Midbrain (tissue), 1 donor: ENCODE measurements around the gene PAN2.
"Not testable (repeated sequence)": the region's sequence is repeated elsewhere in the genome, so short reads cannot be mapped to it uniquely, and the experiment has no call there.

ENCODE experiments used
- DNase-seq: peaks from one replicate; lab custom pipeline; 2025; lab: John Stamatoyannopoulos, UW

Gene PAN2

GRCh38 chr12:56347255-56347654 is 13.5 kb upstream of the PAN2 start:
- DNase-seq, result not testable (repeated sequence)

- no peak for DNase-seq
These were observed 12.9 kb upstream of the PAN2 start for GRCh38 chr12:56346675-56347074.

- not testable (repeated sequence) for DNase-seq
These were observed 8.5 kb upstream of the PAN2 start for GRCh38 chr12:56342290-56342689.

GRCh38 chr12:56341616-56342015 is 7.8 kb upstream of the PAN2 start:
- no peak for DNase-seq

GRCh38 chr12:56339158-56339422 is 5.3 kb upstream of the PAN2 start:
- DNase-seq, result no peak

GRCh38 chr12:56338308-56339157 is 4.7 kb upstream of the PAN2 start, which contains the start of gene IL23A:
TSS of gene IL23A (plus strand) at chr12:56338884. CDS start at chr12:56339045, 161 bp downstream.
- no peak for DNase-seq

GRCh38 chr12:56337753-56338251 is 4.0 kb upstream of the PAN2 start:
- no peak for DNase-seq

- DNase-seq, result no peak
These were observed 2.8 kb upstream of the PAN2 start for GRCh38 chr12:56336361-56337167.

GRCh38 chr12:56335527-56335926 is 1.7 kb upstream of the PAN2 start:
- DNase-seq, result not testable (repeated sequence)

GRCh38 chr12:56334490-56334793 is 642 bp upstream of the PAN2 start:
- DNase-seq, result no peak

GRCh38 chr12:56333197-56333678 is 562 bp downstream of the PAN2 start:
- no peak for DNase-seq

GRCh38 chr12:56332512-56333196 is 1.1 kb downstream of the PAN2 start:
- DNase-seq, result no peak

GRCh38 chr12:56330936-56331490 is 2.8 kb downstream of the PAN2 start:
- no peak for DNase-seq

GRCh38 chr12:56326533-56326932 is 7.3 kb downstream of the PAN2 start:
- no peak for DNase-seq

GRCh38 chr12:56326126-56326525 is 7.7 kb downstream of the PAN2 start:
- no peak for DNase-seq

GRCh38 chr12:56324206-56324605 is 9.6 kb downstream of the PAN2 start:
- no peak for DNase-seq

- DNase-seq, result not testable (repeated sequence)
These were observed 12.2 kb downstream of the PAN2 start for GRCh38 chr12:56321610-56322009.

- no peak for DNase-seq
These were observed 12.8 kb downstream of the PAN2 start for GRCh38 chr12:56321027-56321426.

- no peak for DNase-seq
These were observed 16.1 kb downstream of the PAN2 start for GRCh38 chr12:56317675-56318074.

GRCh38 chr12:56315622-56316473 is 18.0 kb downstream of the PAN2 start, which contains the start of gene CNPY2:
TSS of gene CNPY2 (minus strand) at chr12:56315988. CDS start at chr12:56315217, 771 bp downstream.
- DNase-seq, result peak; percentile 96

GRCh38 chr12:56315249-56315621 is 18.6 kb downstream of the PAN2 start:
- DNase-seq, result peak; percentile 59
